GM13976 (cell line): ENCODE results near the gene UXS1.

Experiments
- DNase-seq: peaks from one replicate; pipeline ENCODE4 v3.0.0; 2012; ENCODE audit warnings: low spot score
- in situ Hi-C: fragments of 300-500 bp; cut with MboI; formaldehyde crosslinking; loops from one replicate; pipeline ENCODE4 v1.12.0; 2022; ENCODE audit warnings: low sequenced_read_pairs, mixed read lengths, inconsistent platforms; ENCODE audit not compliant: unreplicated experiment
- TF ChIP-seq, protein P1 (sequence below): IDR thresholded peaks from 2 replicates; pipeline ENCODE4 v1.5.1; 2012; ENCODE audit warnings: borderline replicate concordance, mild to moderate bottlenecking; ENCODE audit not compliant: insufficient read depth; ENCODE audit errors: extremely low read depth, missing control alignments, control extremely low read depth

UXS1 gene

DNA sequence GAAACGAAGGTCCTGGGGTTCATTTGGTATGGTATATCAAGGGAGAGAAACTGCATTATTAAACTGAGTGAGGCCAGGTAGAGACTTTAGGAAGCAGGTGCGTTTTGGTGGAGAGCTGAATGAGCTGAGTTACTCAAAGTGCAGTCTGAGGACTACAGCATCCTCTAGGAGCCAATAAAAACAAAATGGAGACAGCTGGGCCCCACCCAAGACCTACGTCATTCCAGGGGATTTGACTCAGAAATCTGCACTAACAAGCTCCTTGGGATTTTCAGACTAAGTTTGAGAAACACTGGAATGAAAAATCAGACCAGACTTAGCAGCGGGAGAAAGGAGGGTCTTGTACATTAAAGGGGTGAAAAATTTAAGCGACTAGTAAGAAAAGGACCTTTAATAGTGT, 131.5 kb downstream of the UXS1 start:
- TF ChIP-seq, protein P1, sequence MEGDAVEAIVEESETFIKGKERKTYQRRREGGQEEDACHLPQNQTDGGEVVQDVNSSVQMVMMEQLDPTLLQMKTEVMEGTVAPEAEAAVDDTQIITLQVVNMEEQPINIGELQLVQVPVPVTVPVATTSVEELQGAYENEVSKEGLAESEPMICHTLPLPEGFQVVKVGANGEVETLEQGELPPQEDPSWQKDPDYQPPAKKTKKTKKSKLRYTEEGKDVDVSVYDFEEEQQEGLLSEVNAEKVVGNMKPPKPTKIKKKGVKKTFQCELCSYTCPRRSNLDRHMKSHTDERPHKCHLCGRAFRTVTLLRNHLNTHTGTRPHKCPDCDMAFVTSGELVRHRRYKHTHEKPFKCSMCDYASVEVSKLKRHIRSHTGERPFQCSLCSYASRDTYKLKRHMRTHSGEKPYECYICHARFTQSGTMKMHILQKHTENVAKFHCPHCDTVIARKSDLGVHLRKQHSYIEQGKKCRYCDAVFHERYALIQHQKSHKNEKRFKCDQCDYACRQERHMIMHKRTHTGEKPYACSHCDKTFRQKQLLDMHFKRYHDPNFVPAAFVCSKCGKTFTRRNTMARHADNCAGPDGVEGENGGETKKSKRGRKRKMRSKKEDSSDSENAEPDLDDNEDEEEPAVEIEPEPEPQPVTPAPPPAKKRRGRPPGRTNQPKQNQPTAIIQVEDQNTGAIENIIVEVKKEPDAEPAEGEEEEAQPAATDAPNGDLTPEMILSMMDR = no peak
- in situ Hi-C loops = no loop called here
- no peak for DNase-seq

DNA sequence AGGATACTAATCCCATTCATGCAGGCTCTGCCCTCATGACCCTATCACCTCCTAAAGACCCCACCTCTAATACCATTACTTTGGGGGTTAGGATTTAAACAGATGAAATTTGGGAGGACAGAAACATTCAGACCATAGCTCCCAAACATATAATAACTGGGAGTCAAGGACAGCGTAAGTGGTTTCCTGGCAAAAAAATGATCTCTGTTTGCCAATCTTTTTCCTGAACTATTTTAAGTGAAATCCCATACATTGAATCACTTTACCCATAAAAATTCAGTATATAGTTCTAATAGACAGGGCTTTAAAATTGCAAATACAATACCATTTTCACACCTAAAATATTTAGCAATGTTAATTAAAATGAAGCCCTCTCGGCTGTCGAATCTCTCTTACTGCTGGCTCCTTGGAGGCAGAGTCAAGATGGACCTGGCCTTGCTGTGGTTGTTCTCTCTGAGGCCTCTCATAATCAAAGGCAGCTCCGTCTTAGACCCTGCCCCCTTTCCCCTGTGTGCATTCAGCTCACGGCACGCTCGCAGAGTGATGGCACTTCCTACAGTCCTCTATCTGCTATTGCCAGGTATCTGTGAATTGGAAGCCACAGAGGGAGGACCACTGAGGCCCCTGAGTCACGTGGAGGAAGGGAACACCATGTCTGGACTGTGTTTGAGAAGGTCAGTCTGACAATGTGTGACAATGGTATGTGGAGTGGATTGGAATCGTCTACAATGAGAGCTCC, 132.3 kb downstream of the UXS1 start:
- in situ Hi-C loops = no loop called here
- TF ChIP-seq, protein P1 = no peak
- no peak for DNase-seq

DNA sequence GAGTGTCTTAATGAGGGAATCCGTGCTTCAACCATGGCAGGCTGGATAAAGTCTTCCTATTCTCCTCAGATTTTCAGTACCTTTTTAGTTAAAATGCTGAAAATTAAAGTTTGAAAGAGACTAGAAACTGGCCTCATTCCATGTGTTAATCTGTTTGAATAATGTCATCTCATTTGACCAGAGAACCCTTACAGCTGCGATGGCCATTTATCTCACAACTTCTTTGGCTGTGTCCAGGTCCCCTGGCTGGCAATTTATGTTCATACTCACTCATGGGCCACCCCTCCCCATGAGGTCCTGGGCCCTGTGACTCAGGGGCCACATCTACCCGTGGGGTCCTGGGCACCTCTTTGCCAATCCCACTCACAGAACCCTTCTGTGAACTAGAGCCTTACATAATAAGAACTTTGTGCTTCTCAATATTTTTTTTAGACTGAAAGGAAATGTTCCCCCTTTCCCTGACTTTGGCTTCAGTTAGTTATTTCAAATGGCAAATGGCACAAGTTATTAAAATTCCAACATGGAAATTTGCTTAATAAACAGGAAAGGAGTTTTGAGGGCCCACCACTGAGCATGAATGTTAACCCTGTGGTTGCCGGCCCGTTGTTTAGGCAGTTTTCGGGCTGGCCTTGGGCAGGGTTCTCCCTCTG, 134.6 kb downstream of the UXS1 start:
- no peak for DNase-seq
- TF ChIP-seq, protein P1 = no peak
- in situ Hi-C loops = no loop called here

DNA sequence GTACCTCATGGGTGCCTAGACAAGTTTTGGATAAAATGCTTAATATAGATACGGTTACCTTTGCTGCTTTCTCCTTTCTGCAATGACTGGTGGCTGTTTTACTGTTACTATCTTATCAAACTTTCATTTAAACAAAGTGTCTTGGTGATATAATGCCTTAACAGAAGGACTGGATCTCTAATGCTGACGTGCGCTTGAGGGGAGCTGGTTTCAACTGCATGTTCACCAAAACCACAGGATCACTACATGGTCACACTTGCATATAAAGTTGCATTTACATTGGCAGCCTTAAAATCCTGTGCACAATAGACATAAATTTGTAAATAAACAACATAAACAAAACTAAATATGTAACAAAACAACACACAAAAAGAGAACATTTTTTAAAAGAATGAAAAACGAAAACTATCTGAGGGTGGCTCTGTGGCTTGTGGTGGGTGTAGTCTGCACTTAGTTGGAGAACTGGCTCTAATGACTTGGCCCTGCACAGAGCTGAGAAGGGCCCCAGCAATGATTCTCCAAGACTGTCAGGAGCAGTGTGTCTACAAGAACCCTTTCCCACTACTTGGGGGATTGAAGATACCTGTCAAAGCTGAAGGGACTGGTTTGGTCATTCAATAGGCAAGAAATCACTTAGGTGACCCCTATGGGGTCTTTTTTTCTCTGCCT, 135.5 kb downstream of the UXS1 start:
- in situ Hi-C loops = no loop called here
- DNase-seq = no peak
- TF ChIP-seq, protein P1 = no peak

DNA sequence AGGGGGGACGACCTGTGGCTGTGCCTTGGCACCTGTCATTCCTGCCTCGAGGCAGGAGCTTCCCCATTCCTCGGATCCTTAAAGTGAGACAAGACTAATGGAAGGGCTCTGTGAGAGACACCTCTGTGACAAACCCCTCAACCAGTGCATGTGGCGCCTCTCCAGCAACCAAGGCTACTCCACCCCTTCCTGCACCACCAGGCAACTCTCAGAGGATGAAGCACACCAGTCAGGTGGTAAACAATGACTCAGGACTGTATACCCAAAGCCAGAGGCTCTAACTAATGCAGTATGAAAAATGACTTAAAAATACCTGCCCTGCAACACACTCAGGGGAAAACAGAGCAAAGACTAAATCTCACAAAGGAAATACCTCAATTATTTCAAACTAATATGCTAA, 136.9 kb downstream of the UXS1 start:
- in situ Hi-C loops = no loop called here
- TF ChIP-seq, protein P1 = no peak
- no peak for DNase-seq

DNA sequence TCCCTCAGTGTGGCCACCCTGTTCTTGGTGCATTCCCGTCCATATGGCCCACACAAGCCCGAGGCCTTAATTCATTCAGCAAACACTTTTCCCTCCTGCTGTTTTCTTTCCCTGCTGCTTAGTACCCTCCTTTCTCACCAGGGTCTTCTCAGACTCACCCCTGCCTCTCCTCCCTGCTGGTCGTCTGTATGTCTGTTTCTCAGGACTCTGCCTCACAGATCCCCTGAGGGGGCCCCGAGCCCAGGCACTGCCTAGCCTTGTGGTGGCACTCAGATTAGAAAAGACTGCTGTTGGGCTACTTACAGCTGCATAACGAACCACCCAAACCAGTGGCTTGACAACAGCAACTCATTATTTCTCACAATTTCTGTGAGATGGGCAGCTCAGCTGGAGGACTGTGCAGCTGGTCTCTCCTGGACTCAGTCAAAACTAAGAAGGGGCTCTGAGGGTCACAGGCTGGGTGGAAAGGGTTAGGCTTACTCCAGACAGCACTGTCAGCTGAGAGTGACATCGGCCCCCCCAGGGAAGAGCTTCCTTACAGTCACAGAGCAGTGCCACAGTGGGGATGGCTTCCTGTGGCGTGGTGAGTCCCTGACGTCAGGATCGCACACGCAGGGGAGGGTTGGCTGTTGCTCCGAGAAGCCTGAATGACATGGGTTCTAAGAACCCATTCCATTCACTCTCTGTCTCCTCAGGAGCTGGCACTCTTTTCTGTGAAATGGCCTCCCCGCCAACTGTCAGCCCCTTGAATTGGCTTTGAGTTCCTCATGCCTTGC, 139.0 kb downstream of the UXS1 start:
- no peak for DNase-seq
- in situ Hi-C loops = no loop called here
- TF ChIP-seq, protein P1 = no peak
